ENCODE data around the gene COL18A1.

GRCh38 chr21:45380566-45380965 is 24.4 kb upstream of the COL18A1 start:
- no peak for TF ChIP-seq CTCF (optimal IDR thresholded peaks at IDR 0.05 in 1 of 3, IDR thresholded peaks at IDR 0.05 in 1 of 3, conservative IDR thresholded peaks at IDR 0.05 in 1 of 3; ENCODE audit: extremely low read depth in 1 of 3, insufficient read depth in 2 of 3, low read length in 3 of 3)
- no peak for TF ChIP-seq EZH2 (IDR thresholded peaks at IDR 0.05; ENCODE audit: low read length)

Measured in keratinocyte (primary cell).